ENCODE results near the gene ZNF749. TPM values are rescaled to one million over a fixed set of nuclear protein-coding genes. Genes with fewer than 3 reads are reported as not detected.

The ZNF749 gene
- total and polyA plus RNA-seq, 10 of the 15 experiments (the other 5 are each of a cell fraction or from before 2014, with no cell fraction given), result 3.1 to 20.2 (median 13.7) TPM

DNA sequence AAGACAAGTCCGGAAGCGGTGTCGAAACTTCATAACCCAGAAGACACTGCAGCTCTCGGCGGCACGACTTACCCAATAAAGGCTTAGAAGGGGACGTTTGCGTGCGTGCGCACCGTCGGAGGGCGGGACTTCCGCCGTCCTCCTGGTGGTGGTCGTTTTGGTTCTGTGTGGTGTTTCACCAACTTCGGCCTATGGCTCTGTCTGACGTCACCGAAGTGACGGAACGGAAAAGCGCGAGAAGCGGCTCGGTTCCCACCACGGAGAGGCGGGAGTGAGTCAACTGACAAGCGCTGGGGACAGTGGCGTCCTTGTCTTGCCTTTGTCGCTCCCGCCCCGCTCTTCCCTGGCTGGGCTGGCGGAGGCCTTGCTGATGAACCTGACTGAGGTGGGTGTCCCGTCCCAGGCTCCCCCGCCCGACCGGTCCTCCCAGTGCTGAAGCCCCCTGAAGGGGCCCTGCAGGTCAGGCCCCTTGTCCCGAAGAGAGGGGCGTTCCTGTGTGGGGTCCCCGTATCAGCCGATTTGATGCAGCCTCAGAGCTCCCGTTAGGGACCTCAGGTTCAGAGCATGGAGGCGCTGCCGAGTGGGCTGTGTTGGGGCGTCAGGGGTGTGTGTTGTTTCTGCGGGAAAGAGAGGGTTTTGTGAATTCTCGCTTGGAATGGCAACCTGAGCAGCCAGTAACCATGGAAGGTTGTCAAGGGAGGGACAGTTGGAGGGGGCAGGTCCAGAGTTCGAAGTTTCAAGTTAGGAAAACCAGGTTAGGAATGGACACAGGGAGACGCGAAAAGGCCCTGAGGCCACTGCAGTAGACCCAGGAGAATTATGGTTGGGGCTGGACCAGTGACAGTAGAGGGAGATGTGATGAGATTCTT is 45.2 kb upstream of the ZNF749 start, which contains the start of gene ZNF548 (continued):
- TF ChIP-seq E2F8 (IDR thresholded peaks at IDR 0.05; ENCODE audit: low read depth, partially characterized antibody) (no peak), RBBP5 (conservative IDR thresholded peaks at IDR 0.05) (no peak), TCF7 (IDR thresholded peaks at IDR 0.05; ENCODE audit: borderline replicate concordance) (no peak), SIX5 (IDR thresholded peaks at IDR 0.05; ENCODE audit: low read depth, low read length, severe bottlenecking) (peak; percentile 87), KLF5 (IDR thresholded peaks at IDR 0.05; ENCODE audit: partially characterized antibody) (peak; percentile 58), IRF3 (IDR thresholded peaks at IDR 0.05) (peak; percentile 10; the same call in 1 of the 2 replicates), IKZF2 (IDR thresholded peaks at IDR 0.05) (no peak), RB1 (IDR thresholded peaks at IDR 0.05; ENCODE audit: borderline replicate concordance) (no peak), TBL1XR1 (IDR thresholded peaks at IDR 0.05; ENCODE audit: low read depth, low read length) (no peak), POLR2A (IDR thresholded peaks at IDR 0.05; ENCODE audit: low read depth, low read length) (peak; percentile 84), LARP7 (IDR thresholded peaks at IDR 0.05) (no peak; the same call in 1 of the 2 replicates), CBX5 (IDR thresholded peaks at IDR 0.05; ENCODE audit: low read depth) (no peak), HDAC6 (IDR thresholded peaks at IDR 0.05; ENCODE audit: unreplicated experiment) (no peak), STAT3 (IDR thresholded peaks at IDR 0.05; ENCODE audit: low read depth, low read length) (no peak), NFYB (IDR thresholded peaks at IDR 0.05; ENCODE audit: insufficient read depth, low read depth, low read length) (peak; percentile 79; the same call in 1 of the 2 replicates), CHD2 (IDR thresholded peaks at IDR 0.05; ENCODE audit: borderline replicate concordance, low read depth, low read length) (peak; percentile 91), ESRRA (IDR thresholded peaks at IDR 0.05; ENCODE audit: low read length) (peak; percentile 31; the same call in 1 of the 2 replicates), SPI1 (IDR thresholded peaks at IDR 0.05; ENCODE audit: borderline replicate concordance, insufficient read depth, low read depth, low read length) (no peak; the same call in 1 of the 2 replicates), BHLHE40 (IDR thresholded peaks at IDR 0.05; ENCODE audit: borderline replicate concordance in 1 of 2, low read depth in 2 of 2, low read length in 1 of 2) (0 out of 4 replicates have a peak, but pooled peaks of 1 of the 2 experiments have one; percentile 16), ASH2L (IDR thresholded peaks at IDR 0.05; ENCODE audit: borderline replicate concordance, low read depth) (no peak)
- TF ChIP-seq, protein P1, sequence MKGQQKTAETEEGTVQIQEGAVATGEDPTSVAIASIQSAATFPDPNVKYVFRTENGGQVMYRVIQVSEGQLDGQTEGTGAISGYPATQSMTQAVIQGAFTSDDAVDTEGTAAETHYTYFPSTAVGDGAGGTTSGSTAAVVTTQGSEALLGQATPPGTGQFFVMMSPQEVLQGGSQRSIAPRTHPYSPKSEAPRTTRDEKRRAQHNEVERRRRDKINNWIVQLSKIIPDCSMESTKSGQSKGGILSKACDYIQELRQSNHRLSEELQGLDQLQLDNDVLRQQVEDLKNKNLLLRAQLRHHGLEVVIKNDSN (IDR thresholded peaks at IDR 0.05; ENCODE audit: borderline replicate concordance, extremely low read length, insufficient read depth, low read depth, low read length), result no peak
- TF ChIP-seq, protein P2, sequence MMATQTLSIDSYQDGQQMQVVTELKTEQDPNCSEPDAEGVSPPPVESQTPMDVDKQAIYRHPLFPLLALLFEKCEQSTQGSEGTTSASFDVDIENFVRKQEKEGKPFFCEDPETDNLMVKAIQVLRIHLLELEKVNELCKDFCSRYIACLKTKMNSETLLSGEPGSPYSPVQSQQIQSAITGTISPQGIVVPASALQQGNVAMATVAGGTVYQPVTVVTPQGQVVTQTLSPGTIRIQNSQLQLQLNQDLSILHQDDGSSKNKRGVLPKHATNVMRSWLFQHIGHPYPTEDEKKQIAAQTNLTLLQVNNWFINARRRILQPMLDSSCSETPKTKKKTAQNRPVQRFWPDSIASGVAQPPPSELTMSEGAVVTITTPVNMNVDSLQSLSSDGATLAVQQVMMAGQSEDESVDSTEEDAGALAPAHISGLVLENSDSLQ (IDR thresholded peaks at IDR 0.05), result peak; percentile 76
- TF ChIP-seq, protein P3, sequence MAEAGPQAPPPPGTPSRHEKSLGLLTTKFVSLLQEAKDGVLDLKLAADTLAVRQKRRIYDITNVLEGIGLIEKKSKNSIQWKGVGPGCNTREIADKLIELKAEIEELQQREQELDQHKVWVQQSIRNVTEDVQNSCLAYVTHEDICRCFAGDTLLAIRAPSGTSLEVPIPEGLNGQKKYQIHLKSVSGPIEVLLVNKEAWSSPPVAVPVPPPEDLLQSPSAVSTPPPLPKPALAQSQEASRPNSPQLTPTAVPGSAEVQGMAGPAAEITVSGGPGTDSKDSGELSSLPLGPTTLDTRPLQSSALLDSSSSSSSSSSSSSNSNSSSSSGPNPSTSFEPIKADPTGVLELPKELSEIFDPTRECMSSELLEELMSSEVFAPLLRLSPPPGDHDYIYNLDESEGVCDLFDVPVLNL (IDR thresholded peaks at IDR 0.05; ENCODE audit: low read depth, low read length), result no peak

Measured in GM12878 (cell line).